Renal cortex interstitium (tissue), 11 donors: ENCODE results near the gene AIFM3. TPM values are rescaled to one million over a fixed set of nuclear protein-coding genes. Genes with fewer than 3 reads are reported as not detected.
"Not testable (repeated sequence)": the region's sequence is repeated elsewhere in the genome, so short reads cannot be mapped to it uniquely, and the experiment has no call there.

Source experiments
- DNase-seq, 11 donors: peaks; one replicate each; pipeline ENCODE4 v3.0.0-alpha.2; 2013; ENCODE audit warnings: low read depth in 9 of 11, low spot score in 4 of 11; ENCODE audit errors: extremely low read depth in 1 of 11
- polyA plus RNA-seq, 3 donors: library from polyadenylated mRNA; unstranded; fragments of 120-200 nt; gene quantifications; one replicate each; pipeline ENCODE4 v1.2.1, GENCODE V29; 2013; ENCODE audit not compliant: insufficient read length in 3 of 3

AIFM3 gene
- polyA plus RNA-seq, 3 donors = 0.47 to 1.5 (median 0.96) TPM

DNA sequence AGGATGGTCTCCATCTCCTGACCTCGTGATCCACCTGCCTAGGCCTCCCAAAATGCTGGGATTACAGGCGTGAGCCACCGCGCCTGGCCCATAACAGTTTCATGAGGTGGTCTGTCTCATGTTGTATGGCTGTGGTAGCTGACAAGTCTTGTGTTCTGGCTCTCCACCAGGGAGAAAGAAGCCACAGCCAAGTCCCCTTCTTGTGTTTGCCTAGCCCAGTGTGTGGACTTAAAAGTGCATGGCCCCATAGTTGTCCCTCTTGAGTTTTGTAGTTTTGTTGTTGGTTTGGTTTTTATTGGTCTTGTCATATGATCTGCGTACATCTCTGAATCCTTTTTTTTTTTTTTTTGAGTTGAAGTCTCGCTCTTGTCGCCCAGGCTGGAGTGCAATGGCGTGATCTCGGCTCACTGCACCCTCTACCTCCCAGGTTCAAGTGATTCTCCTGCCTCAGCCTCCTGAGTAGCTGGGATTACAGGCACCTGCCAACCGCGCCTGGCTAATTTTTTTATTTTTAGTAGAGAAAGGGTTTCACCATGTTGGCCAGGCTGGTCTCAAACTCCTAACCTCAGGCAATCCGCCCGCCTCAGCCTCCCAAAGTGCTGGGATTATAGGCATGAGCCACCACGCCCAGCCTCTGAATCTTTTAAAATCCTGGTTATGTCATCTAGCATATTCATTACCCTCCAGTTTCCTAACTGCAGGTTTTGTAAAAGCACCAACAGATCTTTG lies 27.4 kb upstream of the AIFM3 start:
- DNase-seq = not testable (repeated sequence)

DNA sequence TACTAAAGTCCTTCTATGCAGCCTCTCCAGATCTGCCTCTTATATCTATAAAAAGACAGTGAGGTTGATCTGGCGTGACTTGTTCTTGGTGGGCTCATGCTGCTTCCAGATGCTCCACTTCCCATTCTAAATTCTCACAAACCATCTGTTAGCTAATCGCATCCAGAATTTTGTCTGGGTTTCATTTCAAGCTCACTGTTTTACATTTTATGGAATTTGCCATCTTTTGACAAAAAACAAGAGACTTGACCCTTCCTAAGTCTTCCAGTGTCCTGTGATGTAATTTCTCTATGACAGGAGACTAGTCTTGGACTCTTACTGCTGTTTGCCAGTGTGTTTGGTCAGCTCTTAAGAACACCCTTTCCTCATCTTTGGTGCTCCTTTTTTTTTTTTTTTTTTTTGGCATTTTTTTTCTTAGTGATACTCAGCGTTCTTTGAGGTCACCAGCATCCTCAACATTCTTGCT lies 26.8 kb upstream of the AIFM3 start:
- no peak for DNase-seq

DNA sequence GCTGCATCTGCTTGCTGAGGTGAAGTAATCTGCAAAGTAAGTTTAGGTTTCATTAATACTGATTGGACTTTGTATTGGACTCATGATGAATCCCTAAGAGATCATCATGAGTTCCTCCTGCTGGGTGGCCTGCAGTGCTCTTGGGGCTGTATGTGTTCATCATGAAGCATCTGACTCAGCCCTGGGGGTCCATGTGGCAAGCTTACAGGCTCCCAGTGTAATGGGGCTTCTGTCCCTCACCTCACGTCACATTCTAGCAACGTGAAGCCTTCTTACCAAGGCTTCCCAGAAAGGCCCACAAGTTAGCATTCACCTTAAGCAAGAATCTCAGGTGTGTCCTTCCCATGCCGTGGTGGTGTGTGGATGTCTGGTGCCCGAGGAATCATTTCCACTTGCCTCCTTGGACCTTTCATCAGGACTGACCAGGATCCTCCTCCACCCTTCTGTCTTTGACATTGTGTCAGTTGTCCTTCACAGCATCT lies 26.1 kb upstream of the AIFM3 start:
- no peak for DNase-seq

DNA sequence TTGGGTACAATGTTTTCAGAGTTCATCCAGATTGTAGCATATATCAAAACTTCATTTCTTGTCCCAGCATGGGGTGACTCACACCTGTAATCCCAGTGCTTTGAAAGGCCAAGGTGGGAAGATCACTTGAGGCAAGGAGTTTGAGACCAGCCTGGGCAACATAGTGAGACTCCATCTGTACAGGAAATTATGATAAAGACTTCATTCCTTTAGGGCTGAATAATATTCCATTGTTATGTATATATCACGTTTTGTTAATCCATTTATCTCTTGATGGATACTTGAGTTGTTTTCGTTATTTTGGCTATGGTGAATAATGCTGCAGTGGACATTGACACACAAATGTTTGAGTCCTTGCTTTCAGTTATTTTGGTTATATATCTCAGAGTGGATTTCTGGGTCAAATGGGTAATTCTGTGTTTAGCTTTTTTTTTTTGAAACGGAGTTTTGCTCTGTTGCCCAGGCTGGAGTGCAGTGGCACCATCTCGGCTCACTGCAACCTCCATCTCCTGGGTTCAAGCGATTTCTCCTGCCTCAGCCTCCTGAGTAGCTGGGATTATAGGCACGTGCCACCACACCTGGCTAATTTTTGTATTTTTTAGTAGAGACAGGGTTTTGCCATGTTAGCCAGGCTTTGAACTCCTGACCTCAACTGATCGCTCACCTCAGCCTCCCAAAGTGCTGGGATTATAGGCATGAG lies 24.7 kb upstream of the AIFM3 start:
- not testable (repeated sequence) for DNase-seq

DNA sequence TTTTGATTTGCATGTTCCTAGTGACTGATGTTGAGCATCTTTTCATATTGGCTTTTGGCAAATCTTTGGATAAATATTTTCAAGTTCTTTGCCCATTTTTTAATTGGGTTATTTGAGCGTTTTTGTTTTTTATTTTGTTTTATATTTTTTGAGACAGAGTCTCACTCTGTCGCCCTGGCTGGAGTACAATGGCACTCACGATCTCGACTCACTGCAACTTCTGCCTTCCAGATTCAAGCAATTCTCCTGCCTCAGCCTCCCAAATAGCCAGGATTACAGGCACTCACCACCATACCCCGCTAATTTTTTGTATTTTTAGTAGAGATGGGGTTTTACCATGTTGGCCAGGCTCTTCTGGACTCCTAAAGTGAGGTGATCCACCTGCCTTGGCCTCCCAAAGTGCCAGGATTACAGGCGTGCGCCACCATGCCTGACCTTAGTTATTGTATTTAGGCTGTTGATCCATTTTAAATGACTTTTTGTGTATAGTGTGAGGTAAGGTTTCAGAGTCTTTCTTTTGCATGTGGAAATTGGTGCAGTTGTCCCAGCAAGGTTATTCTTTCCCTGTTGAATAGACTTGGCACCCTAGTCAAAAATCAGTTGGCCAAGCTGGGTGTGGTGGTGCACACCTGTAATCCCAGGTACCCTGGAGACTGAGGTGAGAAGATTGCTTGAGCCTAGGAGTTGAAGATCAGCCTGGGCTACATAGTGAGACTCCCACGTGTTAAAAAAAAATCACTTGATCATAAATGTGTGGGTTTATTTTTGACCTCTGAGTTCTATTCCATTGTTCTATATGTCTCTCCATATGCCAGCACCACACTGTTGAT lies 23.7 kb upstream of the AIFM3 start:
- no peak for DNase-seq

DNA sequence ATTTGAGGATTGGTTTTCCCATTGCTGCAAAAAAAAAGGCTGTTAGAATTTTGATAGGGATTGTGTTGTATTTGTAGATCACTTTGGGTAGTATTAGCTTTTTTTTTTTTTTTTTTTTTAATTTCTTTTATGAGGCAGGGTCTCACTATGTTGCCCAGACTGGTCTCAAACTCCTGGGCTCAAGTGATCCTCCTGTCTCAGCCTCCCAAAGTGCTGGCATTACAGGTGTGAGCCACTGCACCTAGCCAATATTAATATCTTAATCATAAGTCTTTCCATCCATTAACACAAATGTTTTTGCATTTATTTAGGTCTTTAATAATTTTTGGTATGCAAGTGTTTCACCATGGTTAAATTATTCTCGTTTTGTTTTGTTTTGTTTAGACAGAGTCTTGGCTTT lies 23.0 kb upstream of the AIFM3 start:
- no peak for DNase-seq

DNA sequence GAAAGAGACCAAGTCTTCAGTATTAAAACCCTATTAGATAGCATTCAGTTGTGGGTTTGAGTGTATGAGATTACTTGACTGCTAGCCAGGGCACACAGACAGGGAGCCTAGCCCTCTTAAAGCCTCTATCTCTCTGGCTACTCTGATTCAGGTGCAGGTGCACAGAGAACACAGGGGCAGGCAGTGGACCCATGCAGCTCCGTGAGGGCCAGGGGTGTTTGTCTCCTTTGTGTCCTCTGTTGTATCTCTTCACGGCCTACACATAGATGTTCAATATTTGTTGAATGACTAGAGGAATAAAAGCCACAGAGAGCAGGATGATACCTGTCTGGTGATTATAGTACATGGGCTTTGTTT lies 21.5 kb upstream of the AIFM3 start:
- DNase-seq = no peak

DNA sequence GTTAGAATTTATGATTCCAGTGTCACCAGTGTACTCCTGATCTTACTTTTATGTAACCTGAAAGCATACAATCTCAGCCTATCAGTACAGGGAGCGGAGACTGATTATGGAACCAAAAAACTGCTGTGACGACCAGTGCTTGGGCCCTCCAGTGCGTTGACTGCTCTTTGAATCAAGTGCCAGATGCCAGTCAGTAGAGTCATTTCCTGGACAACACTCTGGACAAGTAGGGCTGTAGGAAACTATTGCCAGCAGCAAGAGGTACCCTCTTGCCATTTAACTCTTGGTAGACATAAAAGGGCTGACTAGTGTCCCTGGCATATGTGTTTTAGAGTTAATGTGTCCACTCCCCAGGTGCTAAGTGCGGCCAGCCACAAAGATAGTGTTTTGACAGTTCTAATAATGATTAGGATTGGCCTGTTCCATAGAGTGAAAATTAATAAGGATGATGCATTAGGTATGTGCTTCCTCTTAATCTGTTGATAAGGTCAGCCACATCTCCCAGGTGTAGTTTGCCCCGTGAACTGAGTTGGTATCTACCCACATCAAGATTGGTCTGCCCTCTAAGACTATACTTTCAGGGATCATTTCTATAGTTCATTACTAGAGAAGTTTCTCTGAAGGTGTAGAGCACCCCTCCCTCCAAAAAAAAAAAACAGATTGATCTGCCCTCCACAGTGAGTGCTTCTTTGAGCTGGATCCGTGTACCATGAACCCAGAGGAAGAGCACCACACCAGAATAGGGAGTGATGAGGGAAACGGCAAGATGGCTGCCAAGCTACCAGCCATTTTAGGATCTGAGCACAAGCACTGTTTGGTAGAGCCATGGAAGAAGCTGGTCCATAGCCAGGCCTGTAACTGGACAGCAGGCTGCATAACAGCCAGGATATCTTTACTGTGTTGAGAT lies 20.7 kb upstream of the AIFM3 start:
- DNase-seq = no peak

DNA sequence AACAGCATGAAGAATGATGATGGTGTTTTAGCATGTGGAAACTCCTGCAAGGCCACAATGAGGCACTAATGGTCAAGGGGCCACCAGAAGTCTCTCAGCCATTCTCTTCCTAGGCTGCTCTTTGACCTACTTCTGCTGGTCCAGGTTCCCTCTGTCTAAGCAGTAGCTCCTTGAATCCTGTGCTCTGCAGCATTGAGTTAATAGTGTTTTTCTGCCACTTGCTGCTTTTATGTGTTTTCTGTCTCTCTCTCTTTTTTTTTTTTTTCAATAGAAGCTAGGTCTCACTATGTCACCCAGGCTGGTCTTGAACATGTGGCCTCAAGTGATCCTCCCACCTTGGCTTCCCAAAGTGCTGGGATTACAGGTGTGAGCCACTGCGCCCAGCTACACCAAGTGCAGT lies 20.1 kb upstream of the AIFM3 start:
- DNase-seq = no peak

DNA sequence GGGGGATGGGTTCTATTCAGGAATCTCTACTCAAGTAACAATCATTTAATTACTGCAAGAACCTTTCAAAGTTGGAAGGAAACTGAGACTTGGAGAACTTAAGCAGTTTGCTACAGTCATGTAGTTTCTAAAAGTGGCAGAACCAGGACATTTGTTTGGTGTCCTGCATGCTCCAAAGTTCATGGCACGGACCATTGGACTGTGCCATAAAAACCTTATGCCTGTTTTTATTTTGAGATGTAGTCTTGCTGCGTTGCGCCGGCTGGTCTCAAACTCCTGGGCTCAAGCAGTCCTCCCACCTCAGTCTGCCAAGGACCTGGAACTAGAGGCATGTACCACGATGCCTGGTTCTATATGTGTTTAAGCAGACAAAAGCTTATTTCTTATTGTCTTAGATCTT lies 18.6 kb upstream of the AIFM3 start:
- no peak for DNase-seq

DNA sequence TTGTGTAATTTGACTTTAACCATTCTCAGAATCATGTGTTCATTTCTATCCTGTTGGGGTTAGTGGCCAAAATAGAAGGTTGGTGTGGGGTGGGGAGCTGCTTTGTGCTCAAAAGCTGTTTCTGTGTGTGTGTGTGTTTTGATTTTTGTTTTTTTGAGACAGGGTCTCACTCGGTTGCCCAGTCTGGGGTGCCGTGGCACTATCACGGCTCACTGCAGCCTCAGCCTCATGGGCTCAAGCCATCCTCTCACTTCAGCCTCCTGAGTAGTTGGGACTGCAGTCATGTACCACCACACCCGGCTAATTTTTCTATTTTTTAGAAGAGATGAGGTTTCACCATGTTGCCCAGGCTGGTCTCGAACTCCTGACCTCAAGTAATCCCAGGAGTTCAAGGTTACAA lies 18.1 kb upstream of the AIFM3 start:
- no peak for DNase-seq

DNA sequence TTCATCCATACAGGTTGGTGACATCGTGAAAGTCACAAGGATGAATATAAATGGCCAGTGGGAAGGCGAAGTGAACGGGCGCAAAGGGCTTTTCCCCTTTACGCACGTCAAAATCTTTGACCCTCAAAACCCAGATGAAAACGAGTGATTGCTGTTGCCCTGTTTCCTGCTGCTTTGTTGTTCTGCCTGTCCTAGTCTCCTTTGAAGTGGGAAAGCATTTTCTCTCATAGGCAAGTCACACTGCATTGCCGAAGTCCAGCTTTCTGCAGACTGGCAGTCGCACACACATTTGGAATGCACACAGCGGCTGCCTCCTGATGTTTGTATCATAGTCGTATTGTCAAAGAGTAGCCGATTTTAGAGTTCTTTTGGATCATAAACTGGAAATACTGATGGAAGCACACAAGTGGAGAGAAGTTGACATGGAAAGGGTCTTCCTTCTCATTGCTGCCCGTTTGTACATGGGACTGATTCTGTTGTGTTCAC lies 17.3 kb upstream of the AIFM3 start:
- DNase-seq = no peak

DNA sequence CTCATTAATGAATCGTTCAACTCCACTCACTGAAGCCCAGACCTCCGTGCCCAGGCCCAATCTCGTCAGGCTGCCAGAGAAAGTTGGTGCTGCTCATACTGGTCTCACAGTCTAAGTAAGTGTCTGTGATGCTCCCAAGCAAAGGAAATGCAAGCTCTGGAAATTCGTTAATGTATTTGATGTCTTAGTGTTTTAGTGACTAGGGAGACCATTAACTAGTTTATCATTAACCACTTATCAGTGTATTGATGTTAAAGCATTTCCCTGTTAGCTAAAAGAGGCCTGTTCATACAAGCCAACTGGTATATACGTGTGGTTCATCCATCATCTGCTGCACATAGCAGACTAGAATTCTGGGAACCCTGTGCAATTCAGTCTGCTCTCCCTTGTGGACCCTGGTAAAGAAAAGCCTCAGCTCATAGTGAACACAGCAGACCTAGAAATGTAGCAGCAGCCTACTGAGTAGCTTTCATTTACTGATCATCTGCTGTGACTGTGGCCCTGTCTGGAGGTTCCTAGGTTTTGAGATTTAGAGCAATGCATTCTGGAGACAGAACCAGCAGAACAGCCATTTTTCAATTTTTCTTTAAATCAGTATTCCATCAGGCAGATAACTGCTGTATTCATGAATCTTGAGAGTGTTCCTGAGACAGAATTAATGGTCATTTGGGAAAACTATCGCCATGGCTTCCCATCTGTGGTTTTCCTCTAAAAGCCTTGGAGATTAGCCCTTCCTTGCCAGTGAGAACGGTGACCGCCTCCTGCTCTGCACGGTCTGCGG lies 15.7 kb upstream of the AIFM3 start:
- DNase-seq = no peak

DNA sequence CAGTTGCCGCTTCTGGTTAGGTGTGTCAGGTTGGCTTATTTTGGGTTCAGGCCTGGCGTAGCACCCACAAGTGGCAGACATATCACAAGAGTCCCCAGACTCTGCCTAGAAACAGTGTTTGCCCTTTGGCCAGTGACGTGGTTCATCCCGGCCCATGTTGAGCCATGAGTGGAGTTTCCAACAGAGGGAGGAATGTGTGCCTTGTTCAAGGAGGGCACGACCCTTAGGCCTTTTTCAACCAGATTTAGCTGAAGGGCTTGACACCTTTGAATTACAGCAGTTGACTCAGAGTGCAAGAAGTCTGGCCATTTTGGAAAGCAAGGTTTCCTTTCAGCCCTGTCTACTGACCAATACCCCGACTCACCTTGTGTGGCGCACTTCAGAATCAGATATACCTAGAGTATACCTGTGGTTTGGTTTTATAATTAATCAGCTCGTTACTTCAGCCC lies 15.1 kb upstream of the AIFM3 start:
- DNase-seq = no peak

DNA sequence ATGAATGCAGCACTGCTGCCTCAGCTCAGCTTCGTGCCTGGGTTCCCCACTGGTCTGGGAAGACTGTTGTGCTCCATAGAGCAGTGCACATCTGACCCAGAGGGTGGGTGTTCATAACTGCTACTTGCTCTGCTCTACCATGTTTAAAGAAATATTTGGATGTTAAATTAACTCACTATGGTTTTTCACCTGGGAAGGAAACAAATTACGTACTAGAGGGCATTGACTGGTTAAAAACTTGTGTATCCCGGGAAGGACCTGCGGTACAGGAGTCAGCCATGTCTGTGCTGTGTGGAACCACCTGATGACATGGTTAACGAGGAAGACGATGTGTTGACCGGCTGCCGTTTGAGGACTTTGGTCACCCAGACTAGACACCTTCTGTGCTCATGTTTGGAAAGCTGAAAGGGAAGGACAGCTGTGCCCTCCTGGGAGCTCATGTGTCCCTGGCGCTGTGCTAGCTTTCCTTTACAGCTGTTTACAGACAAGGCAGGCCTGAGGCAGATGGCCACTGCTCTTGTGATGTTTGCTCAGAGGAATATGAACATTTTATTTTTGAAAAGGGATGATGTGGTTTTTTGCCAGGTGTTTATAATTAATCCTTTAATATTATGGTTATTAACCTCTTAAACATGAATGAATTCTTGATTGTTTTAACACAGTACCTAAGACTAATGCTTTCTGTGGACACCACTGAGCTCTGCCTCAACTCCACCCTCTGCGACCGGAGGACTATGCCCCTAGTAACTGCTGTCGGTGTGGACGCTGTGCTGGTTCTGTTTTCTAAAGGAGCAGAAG lies 14.3 kb upstream of the AIFM3 start:
- no peak for DNase-seq

DNA sequence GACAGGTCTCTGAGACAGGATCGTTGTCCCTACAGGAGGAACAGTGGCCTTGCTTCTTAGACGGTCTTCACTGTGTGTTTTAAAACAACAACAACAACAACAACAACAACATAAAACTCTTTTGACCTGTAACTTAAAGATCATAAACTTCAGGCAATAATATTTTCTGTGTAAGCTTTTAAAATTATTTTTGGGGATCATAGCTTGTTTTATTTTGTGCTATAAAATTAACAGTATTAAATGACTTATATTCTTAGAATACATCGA lies 13.8 kb upstream of the AIFM3 start:
- DNase-seq = no peak
